IPS-18c (cell line): ENCODE measurements around the gene SAPCD2.

Experiments
- H3K4me3 ChIP-seq: 2 replicates; pipeline ENCODE4 v1.7.0; 2013; ENCODE audit warnings: low read depth, mild to moderate bottlenecking, low read length, moderate library complexity; ENCODE audit not compliant: insufficient read depth
- H3K9me3 ChIP-seq: one replicate; pipeline ENCODE4 v1.6.1; 2013; ENCODE audit warnings: mild to moderate bottlenecking, low read length, moderate library complexity; ENCODE audit not compliant: control insufficient read depth, insufficient read depth

The SAPCD2 gene

DNA sequence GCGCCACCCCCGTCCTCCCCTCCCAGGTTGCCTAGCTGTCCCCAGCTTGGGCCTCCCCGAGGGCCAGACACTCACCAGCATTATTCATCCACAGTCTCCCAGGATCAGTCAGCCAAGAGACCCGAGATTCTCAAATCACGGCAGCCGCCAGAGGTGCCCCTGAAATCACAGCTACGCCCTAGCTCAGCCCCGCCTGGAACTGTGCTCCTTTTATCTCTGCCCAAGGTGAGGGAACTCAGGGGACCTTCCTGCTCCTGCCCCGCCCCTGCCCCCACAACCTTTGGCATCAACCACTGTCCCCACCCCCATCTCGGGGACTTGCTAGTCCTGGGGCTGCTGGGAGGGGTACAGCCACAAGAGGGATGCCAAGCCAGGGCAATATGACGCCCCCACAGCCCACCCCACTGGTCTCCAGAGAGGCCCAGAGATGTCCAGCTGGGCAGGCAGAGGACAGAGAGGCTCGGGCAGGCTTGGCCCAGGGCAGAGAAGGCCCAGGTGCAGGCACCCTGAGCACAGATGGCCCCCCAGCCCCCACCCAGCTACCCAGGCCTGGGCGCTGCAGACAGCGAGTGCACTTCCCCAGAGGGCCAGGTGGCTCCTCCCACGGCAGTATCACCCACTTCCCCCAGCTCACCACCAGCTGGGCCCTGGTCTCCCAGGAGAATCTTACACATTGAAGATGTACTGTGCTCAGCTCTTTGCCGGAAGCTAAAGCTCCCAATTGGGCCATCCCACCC lies 38.3 kb downstream of the SAPCD2 start, which contains the start of gene FUT7:
Gene FUT7 (minus strand): TSS at position 185 of the 737 bp plus-strand sequence. CDS start 97 bp downstream, at position 88.
- no peaks in the 10 kb centered on the region for H3K9me3 ChIP-seq
- no peak within 1 kb of the TSS for H3K4me3 ChIP-seq

- H3K4me3 ChIP-seq: no peak overlapping the region
- H3K9me3 ChIP-seq: no peaks in the 10 kb centered on the region
These were observed 39.5 kb downstream of the SAPCD2 start for GRCh38 chr9:137030538-137031527.

GRCh38 chr9:137030006-137030405 lies 40.4 kb downstream of the SAPCD2 start:
- no peaks in the 10 kb centered on the region for H3K9me3 ChIP-seq
- H3K4me3 ChIP-seq: no peak overlapping the region

GRCh38 chr9:137029058-137029936 lies 41.1 kb downstream of the SAPCD2 start:
- Histone ChIP-seq H3K4me3 (peak overlapping the region; percentile 71; the same call in 1 of the 2 replicates), H3K9me3 (no peaks in the 10 kb centered on the region)

DNA sequence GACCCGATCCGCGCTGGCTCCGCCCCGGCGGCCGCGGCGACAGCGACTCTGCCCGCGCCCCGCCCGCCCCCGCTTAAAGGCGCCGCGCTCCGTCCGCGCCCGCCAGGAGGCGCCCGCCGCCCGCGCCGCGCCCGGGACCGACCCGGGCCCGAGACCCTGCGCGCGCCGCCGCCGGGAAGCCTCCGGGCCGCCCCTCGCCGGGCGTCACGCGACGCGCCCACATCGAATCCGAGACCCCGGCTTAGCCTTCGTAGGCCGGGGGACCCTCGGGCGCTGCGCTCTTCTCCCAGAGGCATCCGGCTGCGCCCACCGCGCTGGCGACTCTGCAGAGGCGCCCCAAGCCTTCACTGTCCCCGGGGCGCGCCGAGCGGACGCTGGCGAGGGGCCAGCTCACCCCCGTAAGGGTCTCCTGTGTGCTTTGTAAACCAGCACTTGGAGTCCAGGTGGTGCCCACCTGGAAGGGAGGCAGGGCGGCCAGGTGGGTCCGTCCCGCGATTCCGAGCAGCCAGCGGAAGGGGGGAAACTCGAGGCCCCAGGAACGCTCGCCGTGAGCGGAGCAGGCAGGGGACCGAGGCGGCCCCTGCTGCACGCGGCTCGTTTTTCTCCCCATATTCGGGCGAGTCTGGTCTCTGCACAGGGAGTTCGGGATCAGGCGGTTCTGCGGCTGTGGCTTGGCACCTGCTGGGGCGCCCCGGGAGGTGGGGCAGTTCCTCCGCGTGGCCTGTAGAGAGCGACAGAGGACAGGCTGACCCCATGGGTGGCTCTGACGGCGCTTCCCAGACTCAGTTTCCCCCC lies 41.9 kb downstream of the SAPCD2 start:
- Histone ChIP-seq H3K9me3 (no peaks in the 10 kb centered on the region), H3K4me3 (peak overlapping the region; percentile 71)

GRCh38 chr9:137027369-137028262 lies 42.7 kb downstream of the SAPCD2 start, which contains the start of gene ABCA2:
Gene ABCA2, minus strand, starts transcription at chr9:137028237. Its CDS starts 97 bp downstream, at chr9:137028140.
- no peaks in the 10 kb centered on the region for H3K9me3 ChIP-seq
- peak within 1 kb of the TSS; percentile 71 for H3K4me3 ChIP-seq

- Histone ChIP-seq H3K9me3 (no peaks in the 10 kb centered on the region), H3K4me3 (no peak overlapping the region)
These were observed 43.5 kb downstream of the SAPCD2 start for GRCh38 chr9:137026828-137027227.

DNA sequence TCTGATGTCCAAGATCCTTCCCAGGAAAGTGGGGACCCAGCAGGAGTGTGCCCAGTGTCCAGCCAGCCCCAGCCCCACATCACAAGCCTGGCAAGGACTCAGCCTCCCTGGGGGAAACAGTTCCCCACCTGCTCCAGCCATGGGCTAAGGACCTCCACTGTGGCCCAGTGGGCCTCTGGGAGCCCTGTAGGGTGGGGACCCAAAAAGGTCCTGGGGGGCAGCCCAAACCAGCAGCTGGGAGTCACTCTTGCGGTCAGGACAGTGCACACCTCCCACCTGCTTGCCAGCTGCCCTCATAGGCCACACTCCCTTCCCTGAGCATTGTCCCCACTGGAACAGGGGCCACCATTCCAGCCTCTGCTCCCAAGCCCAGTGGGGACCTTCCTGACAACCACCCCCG lies 44.0 kb downstream of the SAPCD2 start:
- no peak overlapping the region for H3K4me3 ChIP-seq
- no peaks in the 10 kb centered on the region for H3K9me3 ChIP-seq

GRCh38 chr9:137025517-137025966 lies 44.8 kb downstream of the SAPCD2 start:
- Histone ChIP-seq H3K9me3 (no peaks in the 10 kb centered on the region), H3K4me3 (no peak overlapping the region)

- no peak overlapping the region for H3K4me3 ChIP-seq
These were observed 46.8 kb downstream of the SAPCD2 start for GRCh38 chr9:137023583-137023991.

GRCh38 chr9:137023157-137023556 lies 47.2 kb downstream of the SAPCD2 start:
- H3K9me3 ChIP-seq: no peaks in the 10 kb centered on the region
- no peak overlapping the region for H3K4me3 ChIP-seq

More at GRCh38 chr9:137023583-137023991, 46.8 kb downstream of the SAPCD2 start:
- no peaks in the 10 kb centered on the region for H3K9me3 ChIP-seq

DNA sequence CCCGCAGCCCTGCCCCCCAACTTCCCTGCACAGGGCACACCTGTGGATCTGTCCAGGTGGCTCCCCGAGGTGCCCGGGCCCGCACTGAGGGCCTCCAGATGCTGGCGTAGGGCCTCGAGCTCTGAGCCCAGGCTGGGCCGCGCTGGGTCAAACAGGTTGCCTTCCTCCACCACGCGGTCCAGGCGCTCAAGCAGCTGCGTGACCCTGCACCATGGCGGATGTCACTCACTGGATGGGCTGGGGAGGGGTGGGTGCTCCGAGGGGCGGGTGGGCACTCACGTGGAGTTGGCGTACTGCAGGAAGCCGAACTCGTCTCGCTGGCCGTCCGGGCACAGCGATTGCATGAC lies 47.7 kb downstream of the SAPCD2 start:
- H3K9me3 ChIP-seq: no peaks in the 10 kb centered on the region
- no peak overlapping the region for H3K4me3 ChIP-seq

DNA sequence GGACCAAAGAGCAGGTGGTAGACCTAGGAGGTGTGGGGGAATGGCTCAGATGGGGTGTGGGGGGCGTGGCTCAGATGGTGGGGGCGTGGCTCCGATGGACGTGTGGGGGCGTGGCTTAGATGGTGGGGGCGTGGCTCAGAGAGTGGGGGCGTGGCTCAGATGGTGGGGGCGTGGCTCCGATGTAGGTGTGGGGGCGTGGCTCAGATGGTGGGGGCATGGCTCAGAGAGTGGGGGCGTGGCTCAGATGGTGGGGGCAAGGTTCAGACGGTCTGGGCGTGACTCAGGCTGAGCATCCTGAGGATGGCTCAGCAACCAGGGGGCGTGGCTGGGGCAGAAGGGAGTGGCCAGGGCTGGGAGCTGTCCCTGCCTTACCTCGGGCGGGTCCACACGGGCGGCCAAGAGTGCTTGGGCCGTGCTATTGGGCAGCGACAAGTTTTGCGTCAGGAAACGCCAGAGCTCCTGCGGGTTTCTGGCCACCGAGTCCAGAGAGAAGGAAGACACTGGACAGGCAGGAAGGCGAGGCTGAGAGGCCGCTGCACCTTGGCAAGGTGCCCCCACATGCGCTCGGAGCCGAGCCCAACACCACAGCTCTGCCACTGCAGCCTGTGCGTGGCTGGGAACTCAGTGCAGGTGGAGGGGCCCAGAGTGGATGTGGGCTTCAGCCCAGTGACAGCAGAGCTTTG lies 48.2 kb downstream of the SAPCD2 start:
- H3K9me3 ChIP-seq: no peaks in the 10 kb centered on the region
- no peak overlapping the region for H3K4me3 ChIP-seq

GRCh38 chr9:137021568-137021978 lies 48.8 kb downstream of the SAPCD2 start:
- Histone ChIP-seq H3K9me3 (no peaks in the 10 kb centered on the region), H3K4me3 (no peak overlapping the region)
